Measurements from ENCODE around the gene SNAPC4. TPM values are rescaled to one million over a fixed set of nuclear protein-coding genes. Genes with fewer than 3 reads are reported as not detected.

Gene SNAPC4
- total and polyA plus RNA-seq, 2 of the 8 experiments (the other 6 are each of a cell fraction or from before 2014, with no cell fraction given): 6.9 to 18.1 TPM

DNA sequence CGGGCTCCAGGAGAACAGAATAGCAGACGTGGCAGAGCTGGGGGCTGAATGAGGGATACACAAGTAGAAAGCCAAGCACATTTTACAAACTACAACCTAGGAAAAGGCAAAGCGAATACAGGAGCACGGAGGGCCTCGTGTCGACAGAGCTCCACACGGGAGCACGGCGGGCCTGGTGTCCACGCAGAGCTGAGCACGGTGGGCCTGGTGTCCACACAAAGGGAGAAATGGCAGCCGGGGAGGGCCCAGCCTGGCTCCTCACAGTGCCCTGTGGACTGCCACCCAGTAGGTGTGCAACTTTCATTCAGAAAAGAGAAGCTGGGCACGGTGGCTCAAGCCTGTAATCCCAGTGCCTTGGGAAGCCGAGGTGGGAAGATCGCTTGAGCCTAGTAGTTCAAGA is 43.1 kb upstream of the SNAPC4 start (continued):
- TF ChIP-seq JUND (IDR thresholded peaks at IDR 0.05; ENCODE audit: low read length): no peak
- no peak for TF ChIP-seq YY1 (IDR thresholded peaks at IDR 0.05; ENCODE audit: low read depth, low read length)
- no peak for TF ChIP-seq ATF3 (IDR thresholded peaks at IDR 0.05; ENCODE audit: insufficient read depth, low read depth, low read length)
- TF ChIP-seq MAX (IDR thresholded peaks at IDR 0.05): no peak
